WI38 (cell line): ENCODE measurements around the gene ACTL8.

Source experiments
- H3K4me3 ChIP-seq: 2 replicates; pipeline ENCODE4 v1.5.1; 2011; ENCODE audit warnings: low read depth, mild to moderate bottlenecking, control low read depth, low read length
- CTCF ChIP-seq: IDR thresholded peaks from 2 replicates; pipeline ENCODE4 v1.5.1; 2012; ENCODE audit warnings: low read depth, mild to moderate bottlenecking, control low read depth, low read length

Gene ACTL8

GRCh38 chr1:17870679-17871078 is 115.5 kb downstream of the ACTL8 start:
- no peak for TF ChIP-seq CTCF
- H3K4me3 ChIP-seq, result no peak overlapping the region

GRCh38 chr1:17873007-17873675 is 118.0 kb downstream of the ACTL8 start:
- no peak for TF ChIP-seq CTCF
- no peak overlapping the region for H3K4me3 ChIP-seq

- peak overlapping the region; percentile 43 for H3K4me3 ChIP-seq
- TF ChIP-seq CTCF, result no peak
Observed at GRCh38 chr1:17874231-17874630, 119.1 kb downstream of the ACTL8 start.

GRCh38 chr1:17874710-17875109 is 119.6 kb downstream of the ACTL8 start:
- peak overlapping the region; percentile 43 for H3K4me3 ChIP-seq
- no peak for TF ChIP-seq CTCF

GRCh38 chr1:17875171-17875881 is 120.2 kb downstream of the ACTL8 start:
- no peak for TF ChIP-seq CTCF
- no peak overlapping the region for H3K4me3 ChIP-seq

GRCh38 chr1:17875882-17876280 is 120.7 kb downstream of the ACTL8 start:
- TF ChIP-seq CTCF, result no peak
- no peak overlapping the region for H3K4me3 ChIP-seq
